Sigmoid colon (tissue), 4 donors: ENCODE results near the gene ADRA2A.

Experiments
- CTCF ChIP-seq, 4 experiments: fragments of 450-650 bp in 3 of 4; fragments of 200-600 bp in 1 of 4; IDR thresholded peaks; one replicate each; pipeline ENCODE4 v1.5.1; 2016 to 2019; ENCODE audit warnings: antibody characterized with exemption in 4 of 4, mild to moderate bottlenecking in 3 of 4, moderate library complexity in 2 of 4
- POLR2A ChIP-seq, 2 donors: fragments of 450-650 bp; IDR thresholded peaks; one replicate each; pipeline ENCODE4 v1.6.1; 2016; ENCODE audit warnings: antibody characterized with exemption in 2 of 2, mild to moderate bottlenecking in 2 of 2, moderate library complexity in 2 of 2
- POLR2AphosphoS5 ChIP-seq, 4 donors: sonication (generic); formaldehyde crosslinking; IDR thresholded peaks; one replicate each; pipeline ENCODE4 v1.6.1; 2017; ENCODE audit warnings: antibody characterized with exemption in 4 of 4

GRCh38 chr10:111112333-111112732 is 35.5 kb downstream of the ADRA2A start:
- no peak for TF ChIP-seq POLR2AphosphoS5 (IDR thresholded peaks at IDR 0.05)
- no peak for TF ChIP-seq CTCF (IDR thresholded peaks at IDR 0.05)
- TF ChIP-seq POLR2A (IDR thresholded peaks at IDR 0.05): no peak
